Naive thymus-derived CD8-positive, alpha-beta T cell (primary cell): ENCODE data around the gene AUTS2. TPM values are rescaled to one million over a fixed set of nuclear protein-coding genes. Genes with fewer than 3 reads are reported as not detected.
A peak's percentile ranks its signal among the peaks of the same experiment; 100 is the strongest.

Source experiments
- ATAC-seq, 2 donors: fragments of 150-1000 bp; cut with Tn5 transposase in 1 of 2; sonication (Bioruptor Pico), chemical (Tn5 transposase) in 1 of 2; 1 replicate in 1 of 2; 2 replicates in 1 of 2; pipeline ENCODE4 v1.10.0; 2021; ENCODE audit warnings: mild to moderate bottlenecking in 2 of 2, moderate library complexity in 2 of 2
- POLR2A ChIA-PET: fragments of 350-600 bp; sonication (Branson Sonifier 250); formaldehyde crosslinking; loops from one replicate; lab custom pipeline; 2021; ENCODE audit warnings: antibody characterized with exemption; lab: Charles Lee
- DNase-seq, 10 donors: peaks; one replicate each; pipeline versions ENCODE4 v3.0.0 to v3.0.0-alpha.2; 2020 to 2022
- H3K27ac Mint-ChIP-seq, 10 donors: one replicate each; pipeline ENCODE4 v1.8.0; 2020 to 2022; ENCODE audit warnings: mild to moderate bottlenecking in 10 of 10, mixed read lengths in 10 of 10, moderate library complexity in 4 of 10, inconsistent platforms in 1 of 10
- H3K27me3 Mint-ChIP-seq, 5 donors: one replicate each; pipeline ENCODE4 v1.8.0; 2021 to 2022; ENCODE audit warnings: mixed read lengths in 5 of 5
- H3K36me3 Mint-ChIP-seq, 3 donors: one replicate each; pipeline ENCODE4 v1.8.0; 2020 to 2022; ENCODE audit warnings: mixed read lengths in 3 of 3, mild to moderate bottlenecking in 2 of 3, inconsistent platforms in 1 of 3
- H3K4me1 Mint-ChIP-seq, 4 donors: one replicate each; pipeline ENCODE4 v1.8.0; 2021 to 2022; ENCODE audit warnings: mixed read lengths in 4 of 4
- H3K4me3 Mint-ChIP-seq, 10 donors: one replicate each; pipeline ENCODE4 v1.8.0; 2020 to 2022; ENCODE audit warnings: mild to moderate bottlenecking in 10 of 10, mixed read lengths in 10 of 10, moderate library complexity in 6 of 10, inconsistent platforms in 1 of 10
- H3K9me3 Mint-ChIP-seq, 9 donors: one replicate each; pipeline ENCODE4 v1.8.0; 2020 to 2022; ENCODE audit warnings: mixed read lengths in 9 of 9, mild to moderate bottlenecking in 3 of 9, inconsistent platforms in 1 of 9, moderate library complexity in 1 of 9
- polyA plus RNA-seq, 3 donors: library from polyadenylated mRNA; unstranded; fragments of 300-500 nt; fragmentation: Illumina TruSeq; gene quantifications; one replicate each; pipeline ENCODE4 v1.2.3, GENCODE V29; 2021
- total RNA-seq, 8 experiments: library from RNA in 2 of 8; stranded (reverse) in 2 of 8; gene quantifications; one replicate each; pipeline ENCODE4 v1.2.3 and lab custom pipeline; 2021 to 2026

Gene AUTS2
- total and polyA plus RNA-seq, 5 experiments from 2014 or later: 0.36 to 4.6 (median 3.0) TPM

DNA sequence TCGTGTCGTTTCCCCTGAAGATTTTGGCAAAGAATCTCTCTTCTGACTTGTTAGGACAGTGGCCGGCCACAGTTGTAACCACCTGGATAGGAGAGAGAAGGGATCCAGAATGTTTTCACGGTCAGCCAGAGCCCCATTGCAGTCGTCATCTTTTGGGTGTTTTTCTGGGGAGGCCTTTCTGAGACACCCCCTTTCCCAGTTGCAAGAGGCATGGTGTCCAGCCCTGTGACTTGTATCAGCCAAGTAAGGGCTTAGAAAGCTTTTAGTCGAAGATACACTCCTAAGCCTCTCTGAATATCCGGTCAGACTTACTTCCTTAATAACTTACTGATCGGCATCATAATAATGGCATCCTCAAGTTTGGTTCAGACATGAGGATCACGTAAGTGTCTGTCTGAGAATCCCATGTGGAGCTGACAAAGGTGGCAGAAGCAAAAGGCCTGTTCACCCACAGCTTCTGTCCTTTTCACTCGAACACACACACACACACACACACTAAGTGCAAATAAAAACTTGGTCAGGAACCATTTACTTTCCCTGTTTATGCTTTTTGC lies 1098.0 kb downstream of the AUTS2 start:
- peaks cover 17 to 42% (median 25%) of the 10 kb centered on the region in 5 donors for H3K27me3 Mint-ChIP-seq
- H3K4me3 Mint-ChIP-seq: peak overlapping the region in 9 of 10 donors; percentile 80 to 96 (median 90)
- peak overlapping the region in 2 of 10 donors; percentile 2 to 52 for H3K27ac Mint-ChIP-seq
- peaks cover 0 to 29% (median 14%) of the 10 kb centered on the region in 4 donors for H3K4me1 Mint-ChIP-seq
- POLR2A ChIA-PET: no interaction called here
- DNase-seq (no peak), ATAC-seq (no peak)
- no peaks in the 10 kb centered on the region for H3K9me3 Mint-ChIP-seq
- H3K36me3 Mint-ChIP-seq: peaks cover 0 to 2% (median 0%) of the 10 kb centered on the region in 3 donors

DNA sequence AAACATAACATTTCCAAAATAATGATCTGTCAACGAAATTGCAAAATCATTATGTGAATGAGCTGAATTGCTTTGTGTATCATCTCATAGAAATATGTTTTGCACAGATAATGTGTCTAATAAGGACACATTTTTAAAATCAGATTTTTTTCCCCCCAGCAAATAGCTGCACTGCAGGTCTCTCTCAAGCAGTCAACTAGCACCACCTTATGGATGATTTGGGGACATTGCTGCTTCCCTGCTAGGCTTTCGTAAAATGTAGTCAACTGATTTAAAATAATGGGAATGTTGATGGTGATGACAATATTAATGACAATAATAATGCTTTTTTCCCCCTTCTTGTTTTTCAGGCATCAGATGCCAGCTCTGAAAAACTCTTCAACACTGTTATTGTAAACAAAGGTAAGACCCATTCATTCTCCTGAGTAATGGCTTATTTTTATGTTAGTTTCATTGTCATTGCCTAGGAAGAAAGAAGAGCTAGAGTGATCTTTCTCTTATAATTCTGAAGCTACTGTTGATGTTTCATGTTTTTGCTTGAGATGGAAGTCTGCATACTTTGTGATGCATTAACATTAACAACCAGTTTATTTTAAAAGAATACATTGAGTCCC lies 1100.1 kb downstream of the AUTS2 start:
- peak in 6 of 10 donors; percentile 23 to 64 (median 42) for DNase-seq
- Mint-ChIP-seq H3K27ac (no peak overlapping the region), H3K27me3 (peaks cover 14 to 37% (median 19%) of the 10 kb centered on the region in 5 donors), H3K36me3 (no peaks in the 10 kb centered on the region), H3K9me3 (no peaks in the 10 kb centered on the region), H3K4me1 (peaks cover 0 to 24% (median 13%) of the 10 kb centered on the region in 4 donors), H3K4me3 (peak overlapping the region in 1 of 10 donors; percentile 28)
- POLR2A ChIA-PET: no interaction called here
- ATAC-seq: no peak

DNA sequence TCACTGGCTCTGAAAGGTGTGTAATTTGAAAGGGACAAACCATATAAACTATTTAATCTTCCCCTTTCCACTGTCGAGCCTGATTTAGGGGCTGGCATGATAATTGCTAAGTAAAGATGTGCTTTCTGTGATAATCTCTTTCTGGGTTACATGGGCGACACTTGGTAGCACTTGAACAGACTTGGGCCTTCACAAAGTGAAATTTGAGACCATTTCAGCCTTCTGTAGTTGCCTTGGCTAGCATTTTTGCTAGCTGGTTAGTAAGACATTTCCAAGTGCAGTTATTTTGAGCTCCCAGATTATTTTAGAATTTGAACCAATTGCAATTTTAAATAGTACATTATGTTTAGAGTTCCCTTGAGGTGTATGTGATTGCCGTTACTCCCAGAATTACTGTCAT lies 1101.0 kb downstream of the AUTS2 start:
- H3K27me3 Mint-ChIP-seq: peaks cover 14 to 37% (median 19%) of the 10 kb centered on the region in 5 donors
- ATAC-seq (no peak), DNase-seq (no peak)
- H3K4me3 Mint-ChIP-seq: no peak overlapping the region
- H3K27ac Mint-ChIP-seq: no peak overlapping the region
- POLR2A ChIA-PET: no interaction called here
- no peaks in the 10 kb centered on the region for H3K9me3 Mint-ChIP-seq
- peaks cover 0 to 22% (median 12%) of the 10 kb centered on the region in 4 donors for H3K4me1 Mint-ChIP-seq
- H3K36me3 Mint-ChIP-seq: no peaks in the 10 kb centered on the region

DNA sequence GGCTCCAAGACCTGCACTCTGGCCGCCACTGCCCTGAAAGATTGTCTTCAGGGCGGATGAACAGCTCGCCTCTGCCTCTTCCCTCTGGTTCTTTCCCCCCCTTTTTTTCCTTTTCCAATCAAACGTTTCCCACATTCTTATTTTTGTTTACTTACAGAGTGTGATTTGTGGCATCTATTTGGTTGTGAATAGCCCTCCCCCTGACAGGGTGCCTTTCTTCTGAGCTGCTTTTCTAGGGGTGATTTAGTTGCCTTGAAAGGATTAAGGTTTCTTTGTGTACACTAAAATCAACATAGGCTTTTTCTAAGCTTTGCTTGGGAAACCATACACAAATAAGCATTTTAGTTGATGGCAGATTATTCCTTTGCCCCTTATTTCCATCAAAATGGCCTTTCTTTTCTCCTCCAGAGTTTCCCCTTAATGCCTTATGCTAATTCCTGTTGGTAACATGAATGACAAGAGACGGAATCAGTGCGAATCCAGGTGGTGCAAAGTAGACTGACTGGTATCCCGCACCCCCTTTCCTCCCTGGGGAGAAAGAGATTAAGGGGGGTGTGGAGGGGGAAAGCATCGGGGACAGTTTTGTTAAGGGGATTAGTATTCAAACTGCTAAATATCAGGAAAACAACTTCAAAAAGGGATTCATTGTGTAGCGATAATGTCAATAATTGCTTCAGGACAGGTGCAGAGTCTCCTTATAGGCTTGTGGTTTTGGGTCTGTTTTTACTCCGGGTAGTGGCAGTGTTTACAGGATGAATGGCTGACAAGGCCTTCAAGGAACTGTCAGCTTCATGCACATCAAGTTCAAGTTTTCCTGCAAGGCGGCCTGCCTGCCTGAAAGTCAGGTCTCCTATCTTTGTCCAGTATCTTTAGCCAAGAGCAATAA lies 1102.0 kb downstream of the AUTS2 start:
- H3K4me1 Mint-ChIP-seq: peaks cover 0 to 22% (median 10%) of the 10 kb centered on the region in 4 donors
- no peak overlapping the region for H3K4me3 Mint-ChIP-seq
- H3K27ac Mint-ChIP-seq: no peak overlapping the region
- no peaks in the 10 kb centered on the region for H3K36me3 Mint-ChIP-seq
- no peaks in the 10 kb centered on the region for H3K9me3 Mint-ChIP-seq
- POLR2A ChIA-PET: no interaction called here
- ATAC-seq: no peak
- H3K27me3 Mint-ChIP-seq: peaks cover 14 to 36% (median 19%) of the 10 kb centered on the region in 5 donors
- no peak for DNase-seq

DNA sequence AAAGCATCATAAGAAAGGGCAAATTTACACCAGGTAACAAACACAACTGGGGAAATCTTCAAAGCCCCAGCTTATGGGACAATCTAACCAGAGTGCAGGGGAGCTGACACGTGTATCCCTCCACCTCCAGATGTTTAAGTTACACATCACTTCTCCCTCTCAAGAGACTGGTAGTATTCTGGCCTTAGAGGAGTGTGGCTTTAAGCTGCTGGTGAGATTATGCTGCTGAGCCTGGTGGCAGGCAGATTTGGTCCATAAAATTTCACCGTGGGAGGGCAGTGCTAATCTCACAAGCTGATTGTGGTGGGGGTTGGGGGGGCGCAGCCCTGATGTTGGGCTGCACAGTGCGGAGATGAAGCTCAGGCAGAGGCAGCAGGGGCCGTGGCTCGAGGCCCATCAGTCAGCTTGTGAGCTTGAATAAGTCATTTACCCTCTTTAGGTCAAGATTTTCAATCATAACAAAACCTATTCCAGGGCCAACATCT lies 1102.7 kb downstream of the AUTS2 start:
- ATAC-seq (no peak), DNase-seq (no peak)
- Mint-ChIP-seq H3K27me3 (peaks cover 10 to 29% (median 13%) of the 10 kb centered on the region in 5 donors), H3K36me3 (no peaks in the 10 kb centered on the region), H3K4me3 (no peak overlapping the region), H3K4me1 (peaks cover 0 to 15% (median 4%) of the 10 kb centered on the region in 4 donors), H3K27ac (no peak overlapping the region), H3K9me3 (no peaks in the 10 kb centered on the region)
- POLR2A ChIA-PET: no interaction called here

DNA sequence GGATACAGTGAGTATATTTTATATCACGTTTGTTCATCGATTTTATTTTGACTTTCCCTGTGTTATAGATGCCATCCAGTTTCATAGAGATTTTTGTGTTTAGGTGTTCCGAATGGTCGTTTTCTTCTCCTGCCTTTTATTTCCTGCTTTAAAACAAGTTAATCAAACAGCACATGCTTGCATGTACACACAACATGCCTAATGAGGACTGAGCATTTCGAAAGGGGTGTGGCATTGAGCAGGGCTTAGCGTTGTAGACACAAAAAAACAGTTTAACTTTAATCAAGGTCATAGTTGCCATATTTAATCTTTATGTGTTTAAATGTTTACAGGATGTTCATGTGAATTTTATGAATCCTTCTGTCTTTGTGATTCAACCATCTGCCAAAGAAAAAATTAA lies 1103.2 kb downstream of the AUTS2 start:
- Mint-ChIP-seq H3K4me3 (no peak overlapping the region), H3K9me3 (no peaks in the 10 kb centered on the region), H3K4me1 (peaks cover 0 to 11% (median under 1%) of the 10 kb centered on the region in 4 donors), H3K27ac (no peak overlapping the region), H3K36me3 (no peaks in the 10 kb centered on the region), H3K27me3 (peaks cover 6 to 24% (median 11%) of the 10 kb centered on the region in 5 donors)
- POLR2A ChIA-PET: no interaction called here
- no peak for ATAC-seq
- no peak for DNase-seq

DNA sequence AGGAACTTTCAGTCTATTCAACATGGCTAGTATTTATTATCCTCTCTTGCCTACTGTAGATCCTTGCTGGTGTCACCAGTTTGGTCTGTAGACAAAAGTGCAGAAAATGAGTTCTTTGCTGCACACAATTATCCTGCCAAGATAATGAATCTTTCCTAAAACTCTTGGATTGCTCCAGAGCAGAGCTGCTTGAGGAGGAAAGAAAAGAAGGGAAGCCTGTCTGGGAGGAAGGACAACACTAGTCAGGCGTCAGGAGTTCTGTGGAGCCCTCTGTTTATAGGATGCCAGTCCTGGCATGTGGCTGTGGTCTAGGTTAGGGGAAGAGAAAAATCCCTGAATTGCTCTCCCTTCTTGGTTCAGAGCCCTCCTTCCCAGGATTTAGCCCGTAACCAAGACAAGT lies 1103.7 kb downstream of the AUTS2 start:
- peaks cover 1 to 19% (median 8%) of the 10 kb centered on the region in 5 donors for H3K27me3 Mint-ChIP-seq
- peaks cover 0 to 6% (median 0%) of the 10 kb centered on the region in 4 donors for H3K4me1 Mint-ChIP-seq
- H3K4me3 Mint-ChIP-seq: no peak overlapping the region
- no peak overlapping the region for H3K27ac Mint-ChIP-seq
- no peak for ATAC-seq
- no peaks in the 10 kb centered on the region for H3K36me3 Mint-ChIP-seq
- DNase-seq: no peak
- POLR2A ChIA-PET: no interaction called here
- H3K9me3 Mint-ChIP-seq: no peaks in the 10 kb centered on the region

DNA sequence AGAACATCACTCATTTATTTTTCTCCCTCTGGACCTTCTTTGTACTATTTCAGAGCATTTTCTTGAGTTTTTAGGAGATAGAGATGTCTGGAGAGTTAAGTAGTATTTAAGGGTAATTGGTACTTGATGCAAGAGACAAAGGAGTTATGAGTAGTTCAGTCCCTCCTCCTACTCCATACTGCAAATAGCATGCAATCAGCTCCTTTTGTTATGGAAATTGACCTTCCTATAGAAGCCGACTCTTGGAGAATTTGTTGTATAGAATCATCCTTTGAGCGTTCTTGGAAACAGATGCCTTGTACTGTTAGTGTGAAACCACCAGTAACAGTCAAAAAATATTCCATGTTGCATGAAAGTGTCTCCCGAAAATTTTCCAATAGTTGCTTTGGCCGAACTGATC lies 1105.5 kb downstream of the AUTS2 start:
- Mint-ChIP-seq H3K4me1 (no peaks in the 10 kb centered on the region), H3K36me3 (no peaks in the 10 kb centered on the region), H3K27ac (no peak overlapping the region), H3K9me3 (no peaks in the 10 kb centered on the region), H3K27me3 (peaks cover 0 to under 1% (median 0%) of the 10 kb centered on the region in 5 donors), H3K4me3 (no peak overlapping the region)
- ATAC-seq: no peak
- POLR2A ChIA-PET: no interaction called here
- DNase-seq: no peak

DNA sequence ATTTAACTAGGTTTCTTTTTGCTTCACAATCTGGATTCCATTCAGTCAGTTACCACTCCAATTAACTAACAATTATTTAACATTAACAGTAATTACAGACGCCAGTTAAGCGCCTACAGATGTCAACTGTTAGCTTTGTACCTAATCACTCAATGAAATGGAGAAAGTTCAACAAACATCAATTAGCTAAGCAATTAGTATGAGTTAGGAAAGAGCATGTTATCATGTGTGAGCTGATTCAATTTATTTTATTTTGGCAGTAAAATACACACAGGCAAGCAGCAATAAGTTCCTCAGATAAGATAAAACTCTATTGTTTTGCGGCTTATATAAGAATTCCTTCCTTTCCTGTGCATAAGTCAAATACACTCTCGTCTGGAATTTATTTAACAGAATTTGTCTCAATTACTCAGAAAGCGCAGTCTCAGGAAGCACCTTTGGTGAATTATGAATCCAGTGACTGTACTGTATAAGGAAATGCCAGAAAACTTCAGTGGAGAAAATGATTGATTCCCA lies 1106.6 kb downstream of the AUTS2 start:
- Mint-ChIP-seq H3K4me3 (no peak overlapping the region), H3K36me3 (no peaks in the 10 kb centered on the region), H3K4me1 (peaks cover 0 to under 1% (median 0%) of the 10 kb centered on the region in 4 donors), H3K27ac (no peak overlapping the region), H3K9me3 (no peaks in the 10 kb centered on the region), H3K27me3 (no peaks in the 10 kb centered on the region)
- POLR2A ChIA-PET: no interaction called here
- ATAC-seq: no peak
- no peak for DNase-seq

DNA sequence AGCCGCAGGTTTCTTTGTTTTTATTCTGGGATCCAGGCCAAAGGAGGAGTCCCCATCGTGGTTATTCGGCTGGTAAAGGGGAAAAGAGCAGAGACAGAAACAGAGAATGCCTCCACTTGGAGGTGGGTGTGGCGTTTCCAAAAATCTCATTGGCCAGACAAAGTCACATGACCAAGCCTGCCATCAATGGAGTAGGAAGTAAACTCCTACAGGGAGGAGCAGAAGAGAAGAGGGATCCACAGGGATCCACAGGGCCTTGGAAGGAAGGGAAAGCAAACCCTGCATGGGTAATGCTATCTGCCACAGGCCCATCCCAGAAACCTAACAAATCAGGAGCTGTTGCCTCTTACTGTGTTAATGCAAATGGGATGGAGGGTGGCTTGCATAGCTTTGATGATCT lies 1107.9 kb downstream of the AUTS2 start:
- Mint-ChIP-seq H3K36me3 (no peaks in the 10 kb centered on the region), H3K27ac (no peak overlapping the region), H3K4me1 (peaks cover 0 to 6% (median 0%) of the 10 kb centered on the region in 4 donors), H3K4me3 (no peak overlapping the region), H3K9me3 (no peaks in the 10 kb centered on the region), H3K27me3 (peaks cover 0 to 4% (median 0%) of the 10 kb centered on the region in 5 donors)
- POLR2A ChIA-PET: no interaction called here
- DNase-seq (no peak), ATAC-seq (no peak)

DNA sequence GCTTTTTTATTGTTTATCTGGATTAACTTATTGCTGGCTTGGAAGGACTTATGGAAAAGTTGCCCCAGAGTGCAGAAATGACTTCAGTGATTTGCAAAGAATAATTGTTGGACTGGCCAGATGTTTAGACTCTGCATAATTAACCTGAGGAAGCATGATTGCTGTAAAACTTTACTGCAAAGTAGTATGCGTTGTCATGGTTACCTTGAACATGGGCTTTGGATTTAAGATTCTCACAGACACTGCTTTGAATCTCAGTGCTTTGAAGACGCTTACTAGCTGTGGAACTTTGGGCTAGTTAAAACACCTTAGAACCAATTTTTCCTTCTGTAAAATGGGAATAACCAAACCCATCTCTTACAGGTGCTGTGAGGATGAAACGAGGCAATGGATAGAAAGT lies 1108.4 kb downstream of the AUTS2 start:
- Mint-ChIP-seq H3K27me3 (peaks cover 0 to 4% (median 0%) of the 10 kb centered on the region in 5 donors), H3K27ac (no peak overlapping the region), H3K4me1 (peaks cover 0 to 6% (median 0%) of the 10 kb centered on the region in 4 donors), H3K4me3 (no peak overlapping the region), H3K9me3 (no peaks in the 10 kb centered on the region), H3K36me3 (no peaks in the 10 kb centered on the region)
- ATAC-seq (no peak), DNase-seq (no peak)
- POLR2A ChIA-PET: no interaction called here

DNA sequence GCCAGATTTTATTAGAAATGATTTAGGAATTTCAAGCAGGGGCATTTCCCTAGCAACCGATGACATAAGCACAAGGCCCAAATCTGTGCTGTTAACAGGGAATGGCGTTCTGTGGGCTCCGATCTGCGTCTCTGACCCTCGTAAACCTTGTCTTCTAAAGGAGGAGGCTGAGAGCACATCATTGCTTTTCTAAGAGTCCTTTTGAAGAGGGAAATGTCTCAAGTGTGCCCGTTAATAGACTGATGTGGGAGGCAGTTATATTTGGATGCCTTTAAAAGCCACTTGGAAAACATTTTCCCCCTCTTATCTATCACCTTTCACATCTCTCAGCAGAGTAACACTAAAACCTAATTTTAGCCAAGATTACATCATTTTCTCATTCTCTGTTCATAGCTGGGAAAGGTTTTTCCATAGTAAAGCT lies 1109.6 kb downstream of the AUTS2 start:
- POLR2A ChIA-PET: no interaction called here
- no peak overlapping the region for H3K27ac Mint-ChIP-seq
- H3K27me3 Mint-ChIP-seq: peaks cover 0 to 4% (median 0%) of the 10 kb centered on the region in 5 donors
- DNase-seq (no peak), ATAC-seq (no peak)
- H3K36me3 Mint-ChIP-seq: no peaks in the 10 kb centered on the region
- no peaks in the 10 kb centered on the region for H3K9me3 Mint-ChIP-seq
- peaks cover 0 to 6% (median 0%) of the 10 kb centered on the region in 4 donors for H3K4me1 Mint-ChIP-seq
- no peak overlapping the region for H3K4me3 Mint-ChIP-seq
